Muscle of leg (tissue), 11 donors: ENCODE data around the gene DCAKD. TPM values are rescaled to one million over a fixed set of nuclear protein-coding genes. Genes with fewer than 3 reads are reported as not detected.

Experiments used
- DNase-seq: peaks from one replicate; pipeline ENCODE4 v3.0.0; 2013
- H3K27ac ChIP-seq: one replicate; pipeline ENCODE4 v1.5.1; 2013; ENCODE audit warnings: mild to moderate bottlenecking, low read length, control low read depth
- H3K27me3 ChIP-seq: one replicate; pipeline ENCODE4 v1.6.1; 2013; ENCODE audit warnings: low read length; ENCODE audit not compliant: control insufficient read depth, insufficient read depth
- H3K36me3 ChIP-seq: one replicate; pipeline ENCODE4 v1.6.1; 2013; ENCODE audit warnings: low read length; ENCODE audit not compliant: control insufficient read depth, insufficient read depth
- H3K4me1 ChIP-seq: one replicate; pipeline ENCODE4 v1.6.1; 2013; ENCODE audit warnings: low read length; ENCODE audit not compliant: control insufficient read depth, insufficient read depth
- H3K4me3 ChIP-seq: one replicate; pipeline ENCODE4 v1.5.1; 2013; ENCODE audit warnings: low read length, control low read depth
- H3K9me3 ChIP-seq: replicated peaks from 2 replicates; pipeline ENCODE4 v1.6.1; 2013; ENCODE audit warnings: low read depth, low read length; ENCODE audit not compliant: control insufficient read depth
- WGBS: methylation state at CpG from one replicate; pipeline ENCODE4 v1.1.5; 2013; ENCODE audit warnings: missing lambda C conversion rate; ENCODE audit not compliant: insufficient coverage; 5-methylcytosine and 5-hydroxymethylcytosine counted together
- polyA plus RNA-seq, 8 donors: library from polyadenylated mRNA; unstranded; fragments of 120-200 nt; gene quantifications; one replicate each; pipeline versions ENCODE4 v1.2.1 to v1.2.3, GENCODE V29; 2013; ENCODE audit warnings: inconsistent platforms in 1 of 8, low replicate concordance in 1 of 8; ENCODE audit not compliant: insufficient read length in 8 of 8, insufficient read depth in 1 of 8
- total RNA-seq: library from RNA; stranded (reverse); fragments of 120-200 nt; gene quantifications from one replicate; pipeline ENCODE4 v1.2.4, GENCODE V29; 2013

Gene DCAKD
- total and polyA plus RNA-seq, 9 donors = 27.2 to 40.1 (median 33.2) TPM

DNA sequence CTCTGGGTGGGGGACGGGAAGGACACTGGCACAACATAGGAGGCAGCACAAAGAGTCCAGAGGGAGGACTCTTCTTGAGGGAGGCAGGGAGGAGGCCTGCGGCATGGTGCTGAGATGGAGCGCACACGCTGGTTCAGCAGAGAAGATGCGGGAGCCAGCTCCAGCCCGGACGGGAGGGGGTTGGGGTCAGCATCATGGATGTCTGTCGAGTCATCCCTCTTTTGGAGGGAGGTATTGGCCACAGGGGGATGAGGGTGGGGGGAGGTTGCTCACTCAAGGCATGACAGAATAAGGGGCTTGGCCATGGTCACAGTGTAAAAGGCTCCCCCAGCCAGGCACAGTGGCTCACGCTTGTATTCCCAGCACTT is 19.3 kb downstream of the DCAKD start:
- peaks cover 71% of the 10 kb centered on the region for H3K36me3 ChIP-seq
- 73% methylated on average over 9 of the region's 9 CpGs for WGBS

GRCh38 chr17:45031231-45032173 is 19.9 kb downstream of the DCAKD start:
- 73% methylated on average over 7 of the region's 14 CpGs for WGBS
- Histone ChIP-seq H3K27me3 (no peaks in the 10 kb centered on the region), H3K36me3 (peaks cover 75% of the 10 kb centered on the region), H3K4me1 (no peaks in the 10 kb centered on the region), H3K4me3 (no peak overlapping the region), H3K9me3 (no peaks in the 10 kb centered on the region), H3K27ac (no peak overlapping the region)
- no peak for DNase-seq

More for the DNA sequence above, 19.3 kb downstream of the DCAKD start:
- no peaks in the 10 kb centered on the region for H3K27me3 ChIP-seq
- H3K27ac ChIP-seq = no peak overlapping the region
- DNase-seq = no peak
- no peak overlapping the region for H3K4me3 ChIP-seq
- no peaks in the 10 kb centered on the region for H3K4me1 ChIP-seq
- H3K9me3 ChIP-seq = no peaks in the 10 kb centered on the region

DNA sequence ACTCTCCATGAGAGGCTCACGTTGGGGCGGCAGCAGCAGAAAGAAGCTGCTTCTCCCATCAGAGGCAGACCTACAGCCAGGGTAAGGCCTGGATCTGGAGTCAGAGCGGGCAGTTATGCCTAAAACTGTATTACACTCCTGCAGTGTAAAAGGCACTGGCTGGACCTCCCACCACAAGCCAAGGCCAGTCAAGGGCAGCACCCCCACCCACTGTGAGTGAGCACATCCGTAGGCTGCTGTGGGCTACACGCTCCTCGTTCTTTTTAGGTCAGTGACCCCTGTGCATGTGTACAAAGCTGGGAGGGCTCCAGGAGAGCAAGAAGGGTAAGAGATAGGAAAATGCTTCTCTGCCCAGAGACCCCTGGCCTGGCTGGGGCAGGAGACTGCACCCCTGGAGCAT is 20.7 kb downstream of the DCAKD start:
- Histone ChIP-seq H3K36me3 (peaks cover 74% of the 10 kb centered on the region), H3K27me3 (no peaks in the 10 kb centered on the region), H3K4me3 (no peak overlapping the region), H3K9me3 (no peaks in the 10 kb centered on the region), H3K4me1 (no peaks in the 10 kb centered on the region), H3K27ac (no peak overlapping the region)
- no peak for DNase-seq
- 90% methylated on average over 3 of the region's 6 CpGs for WGBS

DNA sequence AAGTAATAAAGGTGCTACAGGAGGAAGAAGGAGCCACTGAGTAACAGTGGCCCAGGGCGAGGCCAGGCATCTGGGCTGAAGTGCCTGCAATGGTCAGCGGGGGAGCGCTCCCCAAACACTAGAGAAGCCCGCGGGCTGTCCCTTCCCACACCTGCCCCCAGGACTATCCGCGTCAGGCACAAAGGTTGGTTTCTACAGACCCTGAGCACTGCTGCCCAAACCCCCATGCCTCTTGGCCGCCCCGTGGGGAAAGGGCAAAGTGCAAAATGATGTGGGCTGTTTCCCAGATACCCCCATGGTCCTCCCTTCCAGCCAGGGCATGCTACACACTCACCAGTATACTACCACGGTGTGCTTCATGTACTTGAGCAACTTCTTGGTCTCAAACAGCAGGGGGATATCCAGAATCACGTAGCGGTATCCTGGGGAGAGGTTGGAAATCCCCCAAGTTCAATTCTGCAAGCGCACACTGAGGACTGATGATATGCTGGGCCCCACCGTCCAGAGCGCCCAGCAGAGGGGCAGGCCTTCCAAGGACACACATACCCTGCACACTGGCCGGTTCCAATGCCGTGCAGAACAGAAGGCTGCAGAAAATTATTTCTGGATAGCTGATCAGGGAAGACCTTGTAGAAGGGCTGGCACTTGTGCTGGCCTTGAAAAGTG is 21.5 kb downstream of the DCAKD start:
- 94% methylated on average over 10 of the region's 17 CpGs for WGBS
- no peaks in the 10 kb centered on the region for H3K9me3 ChIP-seq
- no peak for DNase-seq
- H3K36me3 ChIP-seq = peaks cover 69% of the 10 kb centered on the region
- H3K27ac ChIP-seq = no peak overlapping the region
- no peaks in the 10 kb centered on the region for H3K27me3 ChIP-seq
- no peaks in the 10 kb centered on the region for H3K4me1 ChIP-seq
- H3K4me3 ChIP-seq = no peak overlapping the region

GRCh38 chr17:45029096-45029495 is 22.3 kb downstream of the DCAKD start:
- H3K27me3 ChIP-seq = no peaks in the 10 kb centered on the region
- WGBS = 100% methylated on average over 2 of the region's 7 CpGs
- no peak for DNase-seq
- no peak overlapping the region for H3K4me3 ChIP-seq
- H3K4me1 ChIP-seq = no peaks in the 10 kb centered on the region
- H3K9me3 ChIP-seq = no peaks in the 10 kb centered on the region
- H3K36me3 ChIP-seq = peaks cover 67% of the 10 kb centered on the region
- no peak overlapping the region for H3K27ac ChIP-seq

- Histone ChIP-seq H3K27me3 (peaks cover 30% of the 10 kb centered on the region), H3K4me1 (peaks cover 42% of the 10 kb centered on the region), H3K27ac (no peak overlapping the region), H3K9me3 (no peaks in the 10 kb centered on the region), H3K36me3 (peaks cover 21% of the 10 kb centered on the region), H3K4me3 (no peak overlapping the region)
- WGBS = 53% methylated on average over 7 of the region's 13 CpGs
- DNase-seq = peak; percentile 33
Observed at GRCh38 chr17:45022655-45023339, 28.6 kb downstream of the DCAKD start.

GRCh38 chr17:45022288-45022648 is 29.2 kb downstream of the DCAKD start:
- H3K27me3 ChIP-seq = peaks cover 30% of the 10 kb centered on the region
- peaks cover 45% of the 10 kb centered on the region for H3K4me1 ChIP-seq
- H3K36me3 ChIP-seq = peaks cover 19% of the 10 kb centered on the region
- WGBS = 86% methylated on average over 3 of the region's 8 CpGs
- H3K9me3 ChIP-seq = no peaks in the 10 kb centered on the region
- H3K27ac ChIP-seq = no peak overlapping the region
- H3K4me3 ChIP-seq = no peak overlapping the region
- DNase-seq = peak; percentile 36

- Histone ChIP-seq H3K36me3 (peaks cover 17% of the 10 kb centered on the region), H3K4me1 (peaks cover 45% of the 10 kb centered on the region), H3K4me3 (peak overlapping the region; percentile 37), H3K27me3 (peaks cover 30% of the 10 kb centered on the region), H3K9me3 (no peaks in the 10 kb centered on the region), H3K27ac (no peak overlapping the region)
- DNase-seq = peak; percentile 80
- 2% methylated on average over 56 of the region's 57 CpGs for WGBS
Observed at GRCh38 chr17:45021607-45022287, 29.7 kb downstream of the DCAKD start.

DNA sequence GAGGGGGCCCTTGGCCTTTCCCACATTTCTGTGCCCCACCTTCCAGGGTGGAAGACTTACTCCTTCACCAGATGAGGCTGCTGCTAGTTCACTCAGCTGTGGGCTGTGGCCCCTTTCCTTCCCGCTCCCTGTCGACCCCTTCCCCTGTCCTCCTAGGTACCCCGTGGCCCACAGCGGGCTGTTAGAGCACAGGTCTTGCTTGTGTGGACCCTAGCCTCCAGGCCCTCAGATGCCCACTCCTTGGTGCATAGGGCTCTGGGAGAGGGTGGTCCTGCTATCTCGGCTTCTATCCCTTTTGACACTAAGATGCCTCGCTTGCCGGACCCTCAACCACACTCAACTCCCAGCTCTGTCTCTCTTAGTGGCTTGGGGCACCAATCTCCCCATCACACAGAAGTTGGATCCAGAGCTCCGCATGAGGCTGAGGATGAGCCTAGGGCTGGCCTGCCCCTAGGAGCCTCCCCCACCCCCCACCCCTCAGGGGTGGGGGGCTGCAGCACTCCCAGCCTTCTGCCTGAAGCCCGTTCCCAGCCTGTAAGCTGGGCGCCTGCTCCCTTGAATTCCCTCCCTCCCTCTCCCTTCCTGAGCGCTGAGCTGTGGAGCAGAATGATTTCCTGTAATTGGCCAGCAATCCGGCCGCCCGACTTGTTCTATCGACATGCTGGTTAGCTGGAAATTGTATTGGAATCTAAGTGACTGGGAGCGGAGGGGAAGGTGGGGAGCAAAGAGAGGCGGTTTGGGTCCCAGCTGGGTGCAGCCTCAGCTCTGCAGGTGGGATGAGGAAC is 30.9 kb downstream of the DCAKD start:
- H3K4me1 ChIP-seq = peaks cover 45% of the 10 kb centered on the region
- peak; percentile 83 for DNase-seq
- no peaks in the 10 kb centered on the region for H3K9me3 ChIP-seq
- peaks cover 12% of the 10 kb centered on the region for H3K36me3 ChIP-seq
- H3K27ac ChIP-seq = no peak overlapping the region
- no peak overlapping the region for H3K4me3 ChIP-seq
- H3K27me3 ChIP-seq = peaks cover 30% of the 10 kb centered on the region
- 0% methylated on average over 5 of the region's 17 CpGs for WGBS
